Motor neuron (in vitro differentiated cells): Measurements from ENCODE around the gene GLYATL3. TPM values are rescaled to one million over a fixed set of nuclear protein-coding genes. Genes with fewer than 3 reads are reported as not detected.

ENCODE experiments used
- ATAC-seq, 8 experiments: fragments of 200-7000 bp; cut with Tn5 transposase; replicated peaks in 6 of 8; 2 replicates each; pipeline ENCODE4 v1.8.0; 2021; ENCODE audit warnings: mild to moderate bottlenecking in 8 of 8, moderate library complexity in 8 of 8
- H3K27ac ChIP-seq, 2 donors: fragments of 250-450 bp; sonication (Bioruptor Pico); 2 replicates each; pipeline ENCODE4 v1.9.0; 2021; ENCODE audit warnings: antibody characterized with exemption in 2 of 2, mild to moderate bottlenecking in 2 of 2, moderate library complexity in 1 of 2
- H3K4me1 ChIP-seq, 2 donors: fragments of 250-450 bp; sonication (Bioruptor Pico); replicated peaks in 1 of 2; 2 replicates each; pipeline ENCODE4 v1.6.1; 2021; ENCODE audit warnings: antibody characterized with exemption in 2 of 2, mild to moderate bottlenecking in 2 of 2, moderate library complexity in 1 of 2
- H3K4me3 ChIP-seq, 5 donors: fragments of 250-450 bp; sonication (Bioruptor Pico); 2 replicates each; pipeline ENCODE4 v1.9.0; 2021; ENCODE audit warnings: antibody characterized with exemption in 5 of 5, mild to moderate bottlenecking in 5 of 5, moderate library complexity in 4 of 5
- WGBS, 10 experiments: fragments of 450-650 bp; shearing (Covaris generic); methylation state at CpG; one replicate each; pipeline ENCODE4 v1.0.0; 2022; 5-methylcytosine and 5-hydroxymethylcytosine counted together
- in situ Hi-C, 9 experiments: fragments of 400-800 bp; cut with MboI; loops; one replicate each; pipeline ENCODE4 v1.15.0; 2021; ENCODE audit warnings: low sequenced_read_pairs in 9 of 9, low pct_unique_long_range_greater_than_20kb in 2 of 9; ENCODE audit not compliant: unreplicated experiment in 9 of 9
- total RNA-seq, 8 experiments: library from RNA; unstranded; fragments of 300-600 nt; gene quantifications; 2 replicates each; pipeline versions ENCODE4 v1.2.3 to v1.2.4, GENCODE V29; 2022

The GLYATL3 gene
- total RNA-seq, 8 experiments from 2014 or later = not detected

DNA sequence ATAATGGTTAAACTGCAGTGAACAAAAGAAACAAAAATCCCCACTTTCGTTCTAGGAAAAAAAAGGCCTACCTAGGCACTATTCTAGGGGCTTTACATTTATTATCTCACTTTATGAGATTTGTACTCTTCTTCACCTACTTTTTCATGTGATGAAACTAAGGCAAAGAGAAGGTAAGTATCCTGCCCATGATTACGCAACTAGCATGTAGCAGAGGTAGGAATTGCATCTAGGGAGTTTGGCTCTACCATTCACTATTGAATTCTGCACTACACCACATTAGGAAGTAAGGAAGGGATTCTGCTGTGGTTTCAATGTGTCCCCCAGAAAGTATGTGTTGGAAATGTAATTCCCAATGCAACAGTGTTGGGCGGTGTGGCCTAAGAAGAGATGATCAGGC, 39.4 kb downstream of the GLYATL3 start:
- Histone ChIP-seq H3K4me1 (peaks cover 3 to 4% of the 10 kb centered on the region in 2 donors), H3K4me3 (no peak overlapping the region), H3K27ac (no peak overlapping the region)
- 79 to 100% (median 100%) methylated on average over 1 to 3 of the region's 3 CpGs; no CpG with 5 or more reads in 1 of the 10 experiments for WGBS, 10 experiments
- no peak for ATAC-seq
- in situ Hi-C loops = loop anchor here in 4 of 9 experiments (10.0 to 25.0 kb wide), 4 partner anchors 76 to 323 kb away; partner anchors contain the start of gene CRISP1 (in 1 of the 4)

DNA sequence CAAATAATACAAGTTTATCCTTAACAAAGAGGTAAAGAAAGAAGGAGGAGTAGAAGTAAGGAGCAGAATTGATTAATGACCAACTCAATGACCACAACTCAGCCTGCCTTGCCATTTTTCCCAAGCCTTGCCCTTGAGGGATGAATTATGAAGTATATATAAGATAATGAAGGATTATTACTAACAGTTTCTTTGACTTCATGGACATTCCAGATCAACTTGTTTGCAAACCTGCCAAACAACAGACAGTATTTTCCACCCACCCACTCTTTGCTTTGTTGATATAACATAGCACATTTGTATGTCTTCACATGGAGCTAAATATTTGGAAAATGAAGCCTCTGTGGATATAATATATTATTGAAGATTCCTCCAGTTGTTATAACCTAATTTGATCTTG, 40.9 kb downstream of the GLYATL3 start:
- peaks cover 3 to 4% of the 10 kb centered on the region in 2 donors for H3K4me1 ChIP-seq
- in situ Hi-C loops = loop anchor here in 2 of 9 experiments (25.0 kb wide), 2 partner anchors 297 to 322 kb away; partner anchors contain the start of gene CRISP1 (in 1 of the 2)
- ATAC-seq = no peak
- H3K4me3 ChIP-seq = no peak overlapping the region
- no peak overlapping the region for H3K27ac ChIP-seq

DNA sequence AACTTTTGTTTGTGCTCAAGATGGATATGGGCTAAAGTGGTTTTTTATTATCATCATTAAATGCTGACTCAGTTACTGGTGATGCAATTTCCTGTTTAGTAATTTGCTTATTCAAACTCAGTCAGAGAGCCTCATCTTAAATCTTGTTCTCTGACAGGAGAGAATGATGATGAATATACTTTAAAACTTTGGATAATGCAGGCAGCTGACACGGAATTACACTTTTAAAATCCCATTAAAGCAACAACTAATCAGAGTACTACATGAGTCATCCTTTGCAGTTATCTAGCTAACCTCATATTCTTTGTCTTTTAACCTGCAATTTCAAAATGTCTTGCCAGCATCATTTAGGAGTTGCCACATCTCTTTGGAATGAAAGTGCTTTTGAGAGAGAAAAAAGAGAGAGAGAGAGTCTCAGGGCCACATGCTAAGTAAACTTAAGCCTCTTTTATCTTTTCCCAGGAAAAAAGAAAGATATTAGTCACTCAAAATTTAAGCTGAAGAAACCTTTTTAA, 41.5 kb downstream of the GLYATL3 start:
- peak in 7 of 8 experiments; percentile 51 to 97 (median 84) for ATAC-seq
- Histone ChIP-seq H3K4me1 (peaks cover 3 to 4% of the 10 kb centered on the region in 2 donors), H3K27ac (peak overlapping the region in 1 of 2 donors; percentile 51), H3K4me3 (no peak overlapping the region)
- 0 to 44% (median 12%) methylated on average over 1 of the region's 1 CpG; no CpG with 5 or more reads in 2 of the 10 experiments for WGBS, 10 experiments
- in situ Hi-C loops = loop anchor here in 2 of 9 experiments (25.0 kb wide), 2 partner anchors 296 to 321 kb away; partner anchors contain the start of gene CRISP1 (in 1 of the 2)

DNA sequence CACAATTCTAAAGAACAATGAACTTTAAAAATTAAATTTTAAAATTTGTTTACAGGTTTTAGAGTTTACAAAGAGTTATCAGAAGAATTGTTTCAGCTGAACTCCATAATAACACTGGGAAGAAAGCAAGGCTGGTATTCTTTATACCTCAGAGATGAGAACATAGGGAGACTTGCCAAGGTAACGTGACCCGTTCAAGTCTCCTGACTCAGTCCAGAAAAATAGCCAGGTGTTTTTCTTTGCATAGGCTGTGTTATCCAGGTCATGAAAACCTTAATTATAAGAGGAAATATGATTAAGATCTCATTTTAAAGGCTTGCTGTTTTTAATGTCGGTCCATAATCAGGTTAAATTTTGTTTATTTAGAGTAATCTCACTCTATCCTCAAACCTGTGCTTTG, 42.2 kb downstream of the GLYATL3 start:
- no peak for ATAC-seq
- no peak overlapping the region for H3K4me3 ChIP-seq
- 33 to 100% (median 91%) methylated on average over 1 to 3 of the region's 3 CpGs for WGBS, 10 experiments
- H3K27ac ChIP-seq = no peak overlapping the region
- in situ Hi-C loops = loop anchor here in 2 of 9 experiments (25.0 kb wide), 2 partner anchors 295 to 320 kb away; partner anchors contain the start of gene CRISP1 (in 1 of the 2)
- peaks cover 3 to 4% of the 10 kb centered on the region in 2 donors for H3K4me1 ChIP-seq

DNA sequence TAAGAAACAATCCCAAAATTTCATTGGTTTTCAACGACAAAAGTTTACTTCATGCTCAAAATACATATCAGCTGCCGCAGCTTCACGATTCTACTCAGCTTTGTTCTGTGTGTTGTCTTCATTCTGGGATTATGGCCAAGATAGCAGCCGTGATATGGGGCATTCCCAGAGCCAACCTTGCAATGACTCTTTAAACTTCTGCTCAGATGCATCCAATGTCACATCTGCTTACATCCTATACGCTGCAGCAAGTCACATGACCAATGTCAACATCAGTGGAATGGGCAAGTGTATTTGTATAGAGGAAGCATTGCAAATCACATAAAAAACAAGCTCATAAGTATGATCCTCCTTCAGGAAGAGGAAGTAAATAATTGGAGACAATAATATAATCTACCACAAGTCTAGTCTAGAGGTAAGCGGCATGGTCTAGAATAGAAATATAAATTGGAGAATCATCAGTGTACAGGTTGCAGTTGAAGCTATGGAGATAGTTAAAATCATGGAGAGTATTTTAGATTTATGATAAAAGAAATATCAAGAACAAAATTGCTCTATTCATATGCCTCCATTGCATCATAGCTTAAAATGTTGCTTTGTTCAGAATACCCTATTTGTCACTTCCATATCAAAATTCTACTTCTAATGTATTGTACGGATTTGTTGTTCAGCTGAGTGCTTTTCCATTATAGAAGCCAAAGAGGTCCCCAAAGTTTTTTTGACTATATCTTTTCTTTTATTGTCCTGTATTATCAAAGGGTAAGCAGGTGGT, 43.5 kb downstream of the GLYATL3 start:
- in situ Hi-C loops = loop anchor here in 2 of 9 experiments (25.0 kb wide), 2 partner anchors 294 to 319 kb away; partner anchors contain the start of gene CRISP1 (in 1 of the 2)
- peaks cover 3 to 4% of the 10 kb centered on the region in 2 donors for H3K4me1 ChIP-seq

DNA sequence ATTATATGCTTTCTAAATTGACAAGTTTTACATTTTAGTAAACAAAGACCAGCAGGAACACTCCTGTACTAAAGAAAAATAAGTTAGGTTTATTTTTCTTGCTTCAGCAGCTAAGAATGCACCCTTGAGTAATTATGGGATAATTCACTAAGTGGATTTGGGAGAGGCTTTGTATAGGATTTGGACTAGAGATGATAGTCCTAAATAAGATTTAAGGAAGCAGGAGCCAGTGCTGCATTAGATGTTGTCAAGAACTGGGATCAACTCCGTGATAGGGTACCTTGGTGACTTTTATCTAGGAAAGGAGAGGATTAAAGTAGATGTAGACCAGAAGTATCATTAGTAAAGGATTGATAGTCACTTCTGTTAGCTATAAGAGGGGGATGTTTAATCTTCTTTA, 46.6 kb downstream of the GLYATL3 start:
- in situ Hi-C loops = loop anchor here in 2 of 9 experiments (25.0 kb wide), 2 partner anchors 291 to 316 kb away; partner anchors contain the start of gene CRISP1 (in 1 of the 2)
- no peak overlapping the region for H3K27ac ChIP-seq
- peaks cover 0 to 1% of the 10 kb centered on the region in 2 donors for H3K4me1 ChIP-seq
- ATAC-seq = no peak
- H3K4me3 ChIP-seq = no peak overlapping the region
- 0 to 100% (median 71%) methylated on average over 1 of the region's 1 CpG; no CpG with 5 or more reads in 3 of the 10 experiments for WGBS, 10 experiments

More for the DNA sequence above, 43.5 kb downstream of the GLYATL3 start:
- 73 to 100% (median 93%) methylated on average over 2 to 7 of the region's 7 CpGs for WGBS, 10 experiments
- no peak overlapping the region for H3K4me3 ChIP-seq
- no peak for ATAC-seq
- H3K27ac ChIP-seq = no peak overlapping the region

DNA sequence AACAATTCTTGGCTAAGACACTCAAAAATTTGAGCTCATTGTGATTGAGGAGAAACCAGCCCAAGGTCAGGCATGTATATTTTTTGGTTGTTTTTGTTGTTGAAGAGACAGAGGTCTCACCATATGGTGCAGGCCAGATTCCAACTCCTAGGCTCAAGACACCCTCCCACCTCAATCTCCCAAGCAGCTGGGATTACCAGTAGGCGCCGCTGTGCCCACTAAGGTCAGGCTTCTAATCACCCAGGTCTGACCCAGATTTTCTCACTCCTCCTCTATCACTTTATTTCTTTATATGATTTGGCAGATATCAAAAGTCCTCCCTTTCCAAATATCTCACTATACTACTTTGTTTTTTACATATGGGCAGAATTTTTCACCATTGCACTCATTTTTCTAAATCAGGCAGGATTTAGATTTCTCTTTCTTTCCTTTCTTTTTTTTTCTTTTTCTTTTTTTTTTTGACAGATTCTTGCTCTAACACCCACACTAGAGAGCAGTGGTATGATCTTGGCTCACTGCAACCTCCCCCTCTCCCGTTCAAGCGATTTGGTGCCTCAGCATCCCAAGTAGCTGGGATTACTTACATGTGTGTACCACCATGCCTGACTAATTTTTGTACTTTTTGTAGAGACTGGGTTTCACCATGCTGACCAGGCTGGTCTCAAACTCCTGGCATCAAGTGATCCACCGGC, 49.0 kb downstream of the GLYATL3 start:
- 27 to 100% (median 77%) methylated on average over 2 to 5 of the region's 5 CpGs; no CpG with 5 or more reads in 1 of the 10 experiments for WGBS, 10 experiments
- in situ Hi-C loops = loop anchor here in 2 of 9 experiments (25.0 kb wide), 2 partner anchors 289 to 314 kb away; partner anchors contain the start of gene CRISP1 (in 1 of the 2)
- Histone ChIP-seq H3K4me3 (no peak overlapping the region), H3K4me1 (peaks cover 3 to 6% of the 10 kb centered on the region in 2 donors), H3K27ac (no peak overlapping the region)
- ATAC-seq = no peak

DNA sequence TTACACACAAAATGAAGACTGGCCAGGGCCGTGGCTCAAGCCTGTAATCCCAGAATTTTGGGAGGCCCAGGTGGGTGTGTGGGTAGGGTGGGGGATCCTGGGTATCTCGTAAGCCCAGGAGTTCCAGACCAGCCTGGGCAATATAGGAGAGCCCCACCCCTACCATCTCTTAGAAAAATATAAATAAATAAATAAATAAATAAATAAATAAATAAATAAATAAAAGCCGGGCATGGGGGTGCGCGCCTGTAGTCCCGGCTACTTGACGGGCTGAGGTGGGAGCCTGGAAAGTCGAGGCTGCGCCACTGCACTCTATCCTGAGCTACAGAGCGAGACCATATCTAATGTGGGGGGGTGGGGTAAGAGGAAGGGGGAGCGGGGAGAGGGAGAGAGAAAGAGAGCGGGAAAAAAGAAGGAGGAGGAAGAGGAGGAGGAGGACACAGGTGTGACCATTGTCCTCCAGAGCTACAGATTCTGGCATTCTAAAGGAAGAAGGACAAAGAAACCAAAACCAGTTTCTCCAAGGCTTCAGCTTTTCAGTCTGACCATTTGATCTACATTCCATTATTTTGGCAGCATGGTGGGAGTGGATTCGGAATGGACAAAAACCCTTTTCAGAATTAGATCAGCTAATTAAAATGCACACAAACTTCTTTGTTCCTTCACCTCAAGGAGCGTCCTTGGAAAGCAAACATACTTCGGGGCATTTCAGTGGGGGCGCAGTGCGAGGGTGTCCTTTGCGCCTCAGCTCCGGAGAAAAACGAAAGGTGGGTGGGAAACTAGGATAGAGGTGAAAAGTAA, 50.2 kb downstream of the GLYATL3 start:
- H3K4me1 ChIP-seq = peaks cover 3 to 6% of the 10 kb centered on the region in 2 donors
- no peak overlapping the region for H3K27ac ChIP-seq
- WGBS, 10 experiments = 0 to 100% (median 37%) methylated on average over 1 to 12 of the region's 20 CpGs
- no peak for ATAC-seq
- in situ Hi-C loops = loop anchor here in 2 of 9 experiments (25.0 kb wide), 2 partner anchors 287 to 312 kb away; partner anchors contain the start of gene CRISP1 (in 1 of the 2)
- no peak overlapping the region for H3K4me3 ChIP-seq

DNA sequence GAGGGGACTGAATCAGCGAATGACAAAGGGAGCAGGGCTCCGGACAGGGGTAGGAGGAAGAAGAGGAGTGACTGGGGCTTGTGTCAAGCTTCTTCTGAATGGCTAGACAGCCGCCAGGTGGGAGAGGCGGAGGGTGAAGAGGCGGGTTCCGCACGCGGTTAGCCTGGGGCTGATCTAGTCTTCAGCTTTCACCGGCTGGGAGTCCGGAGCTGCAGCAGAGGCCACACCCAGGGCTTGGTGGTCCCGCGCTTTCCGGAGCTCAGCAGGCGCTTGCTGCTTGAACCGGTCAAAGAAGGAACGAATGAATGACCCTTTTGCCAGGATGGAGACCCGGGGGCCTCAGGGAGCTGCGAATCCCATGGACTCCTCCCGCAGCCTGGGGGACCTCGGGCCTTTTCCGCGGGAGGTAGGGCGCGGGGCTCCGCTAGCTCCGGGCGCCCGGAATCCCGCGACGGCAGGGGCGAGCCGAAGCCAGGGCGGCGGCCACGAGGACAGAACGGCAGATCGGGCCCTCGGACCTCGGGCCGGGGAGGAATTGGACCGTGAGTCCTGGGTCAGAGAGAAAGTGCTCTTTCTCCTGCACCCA, 50.9 kb downstream of the GLYATL3 start, which contains the start of gene C6orf141:
TSS of gene C6orf141 (plus strand) at position 177 of the 586 bp plus-strand sequence. CDS start at position 302, 125 bp downstream.
- H3K27ac ChIP-seq = no peak within 1 kb of the TSS
- H3K4me1 ChIP-seq = peaks cover 3 to 6% of the 10 kb centered on the region in 2 donors
- 0 to 40% (median 9%) methylated on average over 1 to 26 of the region's 42 CpGs for WGBS, 10 experiments
- in situ Hi-C loops = no loop called here
- ATAC-seq = peak; percentile 25 to 89 (median 52)
- peak within 1 kb of the TSS; percentile 16 to 27 (median 18) for H3K4me3 ChIP-seq

DNA sequence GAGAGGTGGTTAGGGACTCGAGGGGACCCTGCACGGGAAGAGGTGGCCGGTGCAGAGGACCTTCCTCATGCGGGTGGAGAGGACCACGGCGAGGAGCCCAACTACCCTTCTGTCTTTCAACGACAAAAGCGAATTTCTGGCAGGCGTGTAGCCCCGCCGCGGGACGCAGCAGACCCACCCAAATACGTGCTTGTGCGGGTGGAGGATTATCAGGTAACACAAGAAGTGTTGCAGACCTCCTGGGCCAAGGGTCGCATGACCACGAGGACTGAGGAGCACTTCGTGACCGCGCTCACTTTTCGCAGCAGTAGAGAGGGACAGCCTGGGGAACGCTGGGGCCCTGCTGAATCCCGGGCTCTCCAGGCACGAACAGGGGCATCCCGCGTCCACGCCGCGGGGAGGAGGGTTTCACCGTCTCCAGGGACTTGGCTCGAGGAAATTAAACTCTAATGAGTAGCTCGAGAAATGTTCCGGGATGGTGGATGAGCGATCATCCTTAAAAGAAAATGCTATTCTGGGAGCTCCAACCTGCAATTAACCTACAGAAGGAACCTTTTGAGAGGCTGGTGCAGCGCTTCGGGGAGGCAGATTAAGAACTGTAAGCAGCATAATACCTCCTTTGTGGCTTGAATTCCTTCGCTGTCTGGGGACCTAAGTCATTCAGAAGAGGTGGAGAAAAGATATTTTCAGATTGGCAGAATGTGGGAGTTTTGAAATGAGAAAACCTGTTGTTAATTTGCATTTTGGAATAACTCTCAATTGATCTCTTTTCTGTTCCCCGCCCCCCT, 51.5 kb downstream of the GLYATL3 start:
- WGBS, 10 experiments = 0 to 11% (median 4%) methylated on average over 1 to 20 of the region's 38 CpGs; no CpG with 5 or more reads in 1 of the 10 experiments
- Histone ChIP-seq H3K4me1 (peaks cover 3 to 6% of the 10 kb centered on the region in 2 donors), H3K27ac (no peak overlapping the region), H3K4me3 (peak overlapping the region; percentile 16 to 27 (median 18))
- in situ Hi-C loops = no loop called here
- peak; percentile 59 to 91 (median 78) for ATAC-seq

DNA sequence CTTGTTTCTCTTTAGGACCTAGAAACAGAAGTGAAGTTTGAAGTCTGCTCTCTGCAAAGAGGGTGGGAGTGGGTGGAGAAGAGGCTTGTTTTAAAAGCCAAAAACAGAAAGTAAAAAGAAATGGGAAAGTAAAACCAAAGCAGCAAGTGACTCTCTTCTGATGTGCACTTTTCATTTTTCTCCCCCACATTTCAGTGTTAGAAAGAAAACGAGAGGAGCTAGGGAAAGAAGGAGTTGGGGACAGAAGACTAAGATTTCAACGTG, 52.1 kb downstream of the GLYATL3 start:
- Histone ChIP-seq H3K4me1 (peaks cover 3 to 8% of the 10 kb centered on the region in 2 donors), H3K27ac (no peak overlapping the region), H3K4me3 (peak overlapping the region in 3 of 5 donors; percentile 16 to 27 (median 22))
- ATAC-seq = no peak
- in situ Hi-C loops = no loop called here
- WGBS, 10 experiments = 0 to 59% (median 24%) methylated on average over 1 to 2 of the region's 2 CpGs
